ENCODE measurements around the gene ZNF22. TPM values are rescaled to one million over a fixed set of nuclear protein-coding genes. Genes with fewer than 3 reads are reported as not detected.
A peak's percentile ranks its signal among the peaks of the same experiment; 100 is the strongest.

The ZNF22 gene
- total and polyA plus RNA-seq, 8 donors: 0.58 to 39.8 (median 15.9) TPM

DNA sequence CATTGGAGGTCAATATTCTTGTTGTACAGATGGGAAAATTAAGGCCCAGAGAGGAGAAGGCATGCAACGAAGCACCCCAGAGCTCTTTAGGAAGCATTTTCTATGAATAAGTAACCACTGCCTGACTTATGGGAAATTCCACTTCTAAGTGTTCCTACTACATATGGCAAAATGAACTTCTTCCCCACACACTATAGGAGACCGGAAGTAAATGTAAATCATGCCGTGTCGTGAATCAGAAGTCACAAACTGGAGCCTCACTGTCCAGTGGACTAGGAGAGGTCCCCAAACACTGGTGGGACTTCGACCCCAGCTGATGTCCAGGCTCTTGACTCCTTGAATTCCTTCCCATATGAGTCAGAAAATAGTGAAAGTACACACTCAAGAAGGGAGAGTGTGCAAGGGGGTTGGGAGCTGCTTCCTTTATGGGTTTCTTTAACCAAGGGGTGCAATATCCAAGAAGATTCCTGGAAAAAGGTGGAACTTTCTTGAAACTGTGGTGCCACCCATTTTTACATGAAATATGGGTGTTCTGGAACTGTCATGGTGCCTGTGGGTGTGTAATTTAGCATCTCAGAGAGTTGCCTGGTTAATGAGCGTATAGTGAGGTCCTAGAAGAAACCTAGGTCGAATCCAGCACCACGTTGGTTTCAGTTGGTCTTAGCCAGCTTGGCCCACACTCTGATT, 34.5 kb upstream of the ZNF22 start:
- 67 to 78% (median 78%) methylated on average over 8 of the region's 8 CpGs for WGBS, 5 donors
- no peak for TF ChIP-seq CTCF (IDR thresholded peaks at IDR 0.05)
- no peak for TF ChIP-seq POLR2AphosphoS5 (IDR thresholded peaks at IDR 0.05)
- no peak for TF ChIP-seq EP300 (IDR thresholded peaks at IDR 0.05)
- no peak for TF ChIP-seq POLR2A (IDR thresholded peaks at IDR 0.05)
- no peak for DNase-seq
- peaks cover 36 to 82% (median 63%) of the 10 kb centered on the region in 4 donors for H3K4me1 ChIP-seq
- intact Hi-C loops (cut with DNase I; ENCODE audit: low total_unique reads): loop anchor here (5.0 kb wide), 1 partner anchor 34 kb away; no protein-coding TSS in a partner anchor
- no peaks in the 10 kb centered on the region for H3K27me3 ChIP-seq
- H3K4me3 ChIP-seq: no peak overlapping the region
- H3K27ac ChIP-seq: peak overlapping the region in 3 of 5 donors; percentile 34 to 51 (median 39)
- peaks cover 6 to 21% (median 17%) of the 10 kb centered on the region in 4 donors for H3K36me3 ChIP-seq
- no peaks in the 10 kb centered on the region for H3K9me3 ChIP-seq

- intact Hi-C loops (cut with DNase I; ENCODE audit: low total_unique reads): loop anchor here (5.0 kb wide), 1 partner anchor 35 kb away; no protein-coding TSS in a partner anchor
These were observed 33.8 kb upstream of the ZNF22 start for GRCh38 chr10:44966816-44967509.

GRCh38 chr10:44967616-44968015, 33.1 kb upstream of the ZNF22 start:
- H3K27me3 ChIP-seq: no peaks in the 10 kb centered on the region
- WGBS, 5 donors: 76 to 87% (median 85%) methylated on average over 4 of the region's 4 CpGs
- intact Hi-C loops (cut with DNase I; ENCODE audit: low total_unique reads): loop anchor here (5.0 kb wide), 1 partner anchor 35 kb away; no protein-coding TSS in a partner anchor
- H3K36me3 ChIP-seq: peaks cover 9 to 34% (median 28%) of the 10 kb centered on the region in 4 donors
- TF ChIP-seq POLR2AphosphoS5 (IDR thresholded peaks at IDR 0.05) (no peak), CTCF (IDR thresholded peaks at IDR 0.05) (no peak), EP300 (IDR thresholded peaks at IDR 0.05) (no peak), POLR2A (IDR thresholded peaks at IDR 0.05) (no peak)
- H3K4me1 ChIP-seq: peaks cover 36 to 69% (median 58%) of the 10 kb centered on the region in 4 donors
- H3K27ac ChIP-seq: peak overlapping the region in 4 of 5 donors; percentile 39 to 70 (median 54)
- DNase-seq: no peak
- H3K9me3 ChIP-seq: no peaks in the 10 kb centered on the region
- no peak overlapping the region for H3K4me3 ChIP-seq

More at GRCh38 chr10:44966816-44967509, 33.8 kb upstream of the ZNF22 start:
- H3K4me3 ChIP-seq: no peak overlapping the region
- 92 to 96% (median 93%) methylated on average over 2 to 8 of the region's 8 CpGs for WGBS, 5 donors
- peak in 1 of 7 experiments; percentile 21 for TF ChIP-seq CTCF (IDR thresholded peaks at IDR 0.05)
- TF ChIP-seq EP300 (IDR thresholded peaks at IDR 0.05): no peak
- no peak for TF ChIP-seq POLR2AphosphoS5 (IDR thresholded peaks at IDR 0.05)
- peaks cover 36 to 76% (median 61%) of the 10 kb centered on the region in 4 donors for H3K4me1 ChIP-seq
- peak overlapping the region in 4 of 5 donors; percentile 39 to 70 (median 54) for H3K27ac ChIP-seq
- no peak for DNase-seq
- no peaks in the 10 kb centered on the region for H3K9me3 ChIP-seq
- peaks cover 9 to 28% (median 24%) of the 10 kb centered on the region in 4 donors for H3K36me3 ChIP-seq
- H3K27me3 ChIP-seq: no peaks in the 10 kb centered on the region

- 51 to 80% (median 66%) methylated on average over 3 of the region's 3 CpGs for WGBS, 5 donors
- H3K4me3 ChIP-seq: peak overlapping the region in 1 of 4 donors; percentile 3
- intact Hi-C loops (cut with DNase I; ENCODE audit: low total_unique reads): loop anchor here (5.0 kb wide), 1 partner anchor 36 kb away; no protein-coding TSS in a partner anchor
- no peak for DNase-seq
- no peaks in the 10 kb centered on the region for H3K9me3 ChIP-seq
- H3K4me1 ChIP-seq: peaks cover 38 to 68% (median 60%) of the 10 kb centered on the region in 4 donors
- no peak for TF ChIP-seq CTCF (IDR thresholded peaks at IDR 0.05)
- no peak for TF ChIP-seq EP300 (IDR thresholded peaks at IDR 0.05)
- no peak for TF ChIP-seq POLR2AphosphoS5 (IDR thresholded peaks at IDR 0.05)
- TF ChIP-seq POLR2A (IDR thresholded peaks at IDR 0.05): no peak
- peaks cover 9 to 39% (median 30%) of the 10 kb centered on the region in 4 donors for H3K36me3 ChIP-seq
- H3K27ac ChIP-seq: peak overlapping the region in 4 of 5 donors; percentile 39 to 70 (median 54)
- no peaks in the 10 kb centered on the region for H3K27me3 ChIP-seq
These were observed 32.6 kb upstream of the ZNF22 start for GRCh38 chr10:44968091-44968490.

Data from stomach (tissue), 9 donors.